DOHH2 (cell line): ENCODE measurements around the gene FNDC7.

ENCODE experiments used
- H3F3A ChIP-seq: fragments of 200-600 bp; sonication (generic), shearing (Covaris generic); 2 replicates; pipeline ENCODE4 v1.6.0; 2016; ENCODE audit warnings: antibody characterized with exemption, mild to moderate bottlenecking; ENCODE audit not compliant: control insufficient read depth, insufficient read depth
- H3K27ac ChIP-seq: fragments of 200-600 bp; sonication (generic); 2 replicates; pipeline ENCODE4 v1.5.1; 2014; ENCODE audit warnings: low read depth, mild to moderate bottlenecking, low read length, moderate library complexity
- H3K27me3 ChIP-seq: fragments of 200-600 bp; sonication (generic); 2 replicates; pipeline ENCODE4 v1.6.1; 2014; ENCODE audit warnings: mild to moderate bottlenecking, low read length, mixed read lengths; ENCODE audit not compliant: control insufficient read depth
- H3K36me3 ChIP-seq: fragments of 200-600 bp; sonication (generic); 2 replicates; pipeline ENCODE4 v1.6.1; 2014; ENCODE audit warnings: mild to moderate bottlenecking, low read length, moderate library complexity, mixed read lengths; ENCODE audit not compliant: control insufficient read depth
- H3K4me1 ChIP-seq: fragments of 200-600 bp; sonication (generic); 2 replicates; pipeline ENCODE4 v1.6.1; 2014; ENCODE audit warnings: mild to moderate bottlenecking, low read length, mixed read lengths; ENCODE audit not compliant: control insufficient read depth
- H3K4me2 ChIP-seq: fragments of 200-600 bp; sonication (generic); 2 replicates; pipeline ENCODE4 v1.6.0; 2014; ENCODE audit warnings: mild to moderate bottlenecking, low read length, moderate library complexity
- H3K4me3 ChIP-seq: fragments of 200-600 bp; sonication (generic); 2 replicates; pipeline ENCODE4 v1.5.1; 2014; ENCODE audit warnings: mild to moderate bottlenecking, low read length, mixed read lengths
- H3K79me2 ChIP-seq: fragments of 200-600 bp; sonication (generic); 2 replicates; pipeline ENCODE4 v1.6.1; 2014; ENCODE audit warnings: mild to moderate bottlenecking, low read length, mixed read lengths; ENCODE audit not compliant: control insufficient read depth
- H3K9me2 ChIP-seq: fragments of 200-600 bp; sonication (generic); replicated peaks from 2 replicates; pipeline ENCODE4 v1.6.1; 2014; ENCODE audit warnings: mild to moderate bottlenecking, low read length, mixed read lengths; ENCODE audit not compliant: control insufficient read depth
- H3K9me3 ChIP-seq: fragments of 200-600 bp; sonication (generic); 2 replicates; pipeline ENCODE4 v1.6.1; 2014; ENCODE audit warnings: antibody characterized with exemption, low read length, mixed read lengths; ENCODE audit not compliant: control insufficient read depth, insufficient read depth
- H4K20me1 ChIP-seq: fragments of 200-600 bp; sonication (generic); 2 replicates; pipeline ENCODE4 v1.6.0; 2014; ENCODE audit warnings: low read depth, mild to moderate bottlenecking, antibody characterized with exemption, low read length, moderate library complexity; ENCODE audit not compliant: control insufficient read depth, insufficient read depth
- EZH2phosphoT487 ChIP-seq: fragments of 200-600 bp; sonication (generic); IDR thresholded peaks from 2 replicates; pipeline ENCODE4 v1.6.1; 2017; ENCODE audit warnings: borderline replicate concordance, mild to moderate bottlenecking, antibody characterized with exemption, low read length, moderate library complexity, mixed read lengths
- TF ChIP-seq, protein P1 (sequence below): fragments of 200-600 bp; sonication (generic); IDR thresholded peaks from one replicate; pipeline ENCODE4 v1.5.1; 2014; ENCODE audit warnings: antibody characterized with exemption, mild to moderate bottlenecking, low read depth, low read length; ENCODE audit not compliant: poor library complexity, severe bottlenecking

FNDC7 gene, protein sequence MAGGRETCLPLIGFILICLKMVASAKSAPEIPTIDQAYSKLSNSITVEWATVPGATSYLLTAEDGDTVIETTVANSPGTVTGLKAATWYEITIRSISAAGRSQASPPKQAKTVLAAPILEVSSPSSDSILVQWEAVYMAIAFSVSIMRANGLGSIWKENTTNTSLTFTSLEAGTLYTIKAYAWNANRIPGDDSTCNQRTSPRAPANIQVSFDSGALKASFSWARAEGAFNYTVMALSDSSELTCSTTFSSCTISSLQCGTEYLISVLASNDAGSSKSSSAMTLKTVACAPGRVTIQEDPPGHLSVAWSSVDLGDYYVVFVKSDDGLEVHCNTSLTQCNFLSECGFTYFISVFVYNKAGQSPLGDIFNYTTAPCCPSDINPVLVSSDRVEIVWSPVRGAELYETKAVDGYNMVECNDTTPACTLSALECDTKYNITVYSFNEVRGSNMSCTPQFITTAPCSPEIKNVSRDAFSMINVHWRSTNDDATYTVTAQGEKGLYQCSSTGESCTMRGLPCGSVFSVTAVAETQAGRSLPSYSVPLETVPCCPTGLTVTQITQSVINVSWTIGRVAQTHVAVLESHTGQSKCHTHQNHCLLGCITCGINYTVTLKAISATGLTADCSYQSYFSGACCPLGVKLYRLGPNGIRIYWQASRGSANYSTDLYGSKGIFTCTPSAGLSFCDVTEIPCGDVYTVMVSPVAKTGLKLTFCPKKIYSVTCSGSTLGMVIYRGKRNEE

DNA sequence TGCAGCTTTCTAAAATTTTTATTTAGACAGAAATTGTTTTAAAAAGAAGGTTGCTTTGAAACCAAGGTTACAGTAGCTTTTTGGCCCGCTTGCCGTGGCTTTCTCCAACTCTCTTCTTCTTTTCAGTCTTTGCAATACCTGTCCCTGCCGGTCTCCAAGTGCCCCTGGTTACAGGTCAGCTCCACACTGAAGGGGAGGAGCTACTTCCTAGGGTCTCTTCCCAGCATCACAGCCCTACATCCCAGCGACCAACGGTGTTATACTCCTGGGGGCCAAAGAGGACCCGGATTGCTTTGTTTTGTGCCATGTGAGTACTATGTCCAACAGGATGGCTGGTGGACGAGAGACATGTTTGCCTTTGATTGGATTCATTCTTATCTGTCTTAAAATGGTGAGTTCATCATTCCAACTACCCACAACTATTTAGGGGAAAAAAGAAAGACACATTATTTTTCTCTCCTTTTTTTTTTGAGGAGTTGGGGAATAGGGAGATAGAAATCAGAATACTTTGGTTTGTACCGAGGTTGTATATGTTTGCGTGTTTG, at the start of gene FNDC7:
Gene FNDC7 (plus strand): TSS at position 303 of the 545 bp plus-strand sequence. CDS start 26 bp downstream, at position 329.
- Histone ChIP-seq H3K36me3 (no peaks in the 10 kb centered on the region), H3K79me2 (no peaks in the 10 kb centered on the region), H3K4me3 (no peak within 1 kb of the TSS), H3K4me2 (no peak within 1 kb of the TSS), H3K4me1 (no peaks in the 10 kb centered on the region), H4K20me1 (no peaks in the 10 kb centered on the region), H3K9me2 (no peaks in the 10 kb centered on the region), H3K9me3 (no peaks in the 10 kb centered on the region), H3K27ac (no peak within 1 kb of the TSS), H3F3A (no peaks in the 10 kb centered on the region; the same call in 1 of the 2 replicates), H3K27me3 (peaks cover 10% of the 10 kb centered on the region; the same call in 1 of the 2 replicates)
- TF ChIP-seq, protein P1, sequence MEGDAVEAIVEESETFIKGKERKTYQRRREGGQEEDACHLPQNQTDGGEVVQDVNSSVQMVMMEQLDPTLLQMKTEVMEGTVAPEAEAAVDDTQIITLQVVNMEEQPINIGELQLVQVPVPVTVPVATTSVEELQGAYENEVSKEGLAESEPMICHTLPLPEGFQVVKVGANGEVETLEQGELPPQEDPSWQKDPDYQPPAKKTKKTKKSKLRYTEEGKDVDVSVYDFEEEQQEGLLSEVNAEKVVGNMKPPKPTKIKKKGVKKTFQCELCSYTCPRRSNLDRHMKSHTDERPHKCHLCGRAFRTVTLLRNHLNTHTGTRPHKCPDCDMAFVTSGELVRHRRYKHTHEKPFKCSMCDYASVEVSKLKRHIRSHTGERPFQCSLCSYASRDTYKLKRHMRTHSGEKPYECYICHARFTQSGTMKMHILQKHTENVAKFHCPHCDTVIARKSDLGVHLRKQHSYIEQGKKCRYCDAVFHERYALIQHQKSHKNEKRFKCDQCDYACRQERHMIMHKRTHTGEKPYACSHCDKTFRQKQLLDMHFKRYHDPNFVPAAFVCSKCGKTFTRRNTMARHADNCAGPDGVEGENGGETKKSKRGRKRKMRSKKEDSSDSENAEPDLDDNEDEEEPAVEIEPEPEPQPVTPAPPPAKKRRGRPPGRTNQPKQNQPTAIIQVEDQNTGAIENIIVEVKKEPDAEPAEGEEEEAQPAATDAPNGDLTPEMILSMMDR: no peak
- no peak for TF ChIP-seq EZH2phosphoT487

GRCh38 chr1:108663074-108663473, 49.6 kb upstream of the FNDC7 start:
- Histone ChIP-seq H3K4me1 (peaks cover 29% of the 10 kb centered on the region), H4K20me1 (no peaks in the 10 kb centered on the region), H3K27me3 (no peaks in the 10 kb centered on the region), H3K4me3 (no peak overlapping the region), H3K9me2 (no peaks in the 10 kb centered on the region), H3K79me2 (peaks cover 11% of the 10 kb centered on the region), H3K4me2 (no peak overlapping the region), H3K27ac (no peak overlapping the region), H3K36me3 (no peaks in the 10 kb centered on the region), H3F3A (peaks cover 8% of the 10 kb centered on the region; the same call in 1 of the 2 replicates), H3K9me3 (no peaks in the 10 kb centered on the region)
- no peak for TF ChIP-seq EZH2phosphoT487
- TF ChIP-seq, protein P1: no peak

- TF ChIP-seq, protein P1: no peak
- no peak for TF ChIP-seq EZH2phosphoT487
- Histone ChIP-seq H3K4me2 (no peak overlapping the region), H3K4me1 (peaks cover 26% of the 10 kb centered on the region), H3K9me2 (no peaks in the 10 kb centered on the region), H3K4me3 (no peak overlapping the region), H3K27ac (no peak overlapping the region), H3K79me2 (peaks cover 8% of the 10 kb centered on the region), H3K27me3 (no peaks in the 10 kb centered on the region), H3F3A (peaks cover 8% of the 10 kb centered on the region; the same call in 1 of the 2 replicates), H3K36me3 (no peaks in the 10 kb centered on the region), H3K9me3 (no peaks in the 10 kb centered on the region), H4K20me1 (no peaks in the 10 kb centered on the region)
Observed at GRCh38 chr1:108664481-108664880, 48.2 kb upstream of the FNDC7 start.
